ENCODE data around the gene ANKRD63.

ANKRD63 gene

GRCh38 chr15:40278026-40278425, 4.8 kb downstream of the ANKRD63 start:
- TF ChIP-seq TAF1 (IDR thresholded peaks at IDR 0.05; ENCODE audit: borderline replicate concordance, insufficient read depth, low read length) (no peak), POLR2AphosphoS5 (IDR thresholded peaks at IDR 0.05; ENCODE audit: low read depth, low read length) (no peak), FOXP2 (optimal IDR thresholded peaks at IDR 0.05; ENCODE audit: borderline replicate concordance, extremely low read depth, extremely low read length, insufficient read depth) (no peak), SIN3A (IDR thresholded peaks at IDR 0.05; ENCODE audit: borderline replicate concordance, insufficient read depth, low read length) (no peak)
- TF ChIP-seq, protein P1, sequence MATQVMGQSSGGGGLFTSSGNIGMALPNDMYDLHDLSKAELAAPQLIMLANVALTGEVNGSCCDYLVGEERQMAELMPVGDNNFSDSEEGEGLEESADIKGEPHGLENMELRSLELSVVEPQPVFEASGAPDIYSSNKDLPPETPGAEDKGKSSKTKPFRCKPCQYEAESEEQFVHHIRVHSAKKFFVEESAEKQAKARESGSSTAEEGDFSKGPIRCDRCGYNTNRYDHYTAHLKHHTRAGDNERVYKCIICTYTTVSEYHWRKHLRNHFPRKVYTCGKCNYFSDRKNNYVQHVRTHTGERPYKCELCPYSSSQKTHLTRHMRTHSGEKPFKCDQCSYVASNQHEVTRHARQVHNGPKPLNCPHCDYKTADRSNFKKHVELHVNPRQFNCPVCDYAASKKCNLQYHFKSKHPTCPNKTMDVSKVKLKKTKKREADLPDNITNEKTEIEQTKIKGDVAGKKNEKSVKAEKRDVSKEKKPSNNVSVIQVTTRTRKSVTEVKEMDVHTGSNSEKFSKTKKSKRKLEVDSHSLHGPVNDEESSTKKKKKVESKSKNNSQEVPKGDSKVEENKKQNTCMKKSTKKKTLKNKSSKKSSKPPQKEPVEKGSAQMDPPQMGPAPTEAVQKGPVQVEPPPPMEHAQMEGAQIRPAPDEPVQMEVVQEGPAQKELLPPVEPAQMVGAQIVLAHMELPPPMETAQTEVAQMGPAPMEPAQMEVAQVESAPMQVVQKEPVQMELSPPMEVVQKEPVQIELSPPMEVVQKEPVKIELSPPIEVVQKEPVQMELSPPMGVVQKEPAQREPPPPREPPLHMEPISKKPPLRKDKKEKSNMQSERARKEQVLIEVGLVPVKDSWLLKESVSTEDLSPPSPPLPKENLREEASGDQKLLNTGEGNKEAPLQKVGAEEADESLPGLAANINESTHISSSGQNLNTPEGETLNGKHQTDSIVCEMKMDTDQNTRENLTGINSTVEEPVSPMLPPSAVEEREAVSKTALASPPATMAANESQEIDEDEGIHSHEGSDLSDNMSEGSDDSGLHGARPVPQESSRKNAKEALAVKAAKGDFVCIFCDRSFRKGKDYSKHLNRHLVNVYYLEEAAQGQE (IDR thresholded peaks at IDR 0.05; ENCODE audit: insufficient read depth in 1 of 2, low read depth in 2 of 2, low read length in 2 of 2) = no peak

- no peak for TF ChIP-seq FOXP2 (optimal IDR thresholded peaks at IDR 0.05; ENCODE audit: borderline replicate concordance, extremely low read depth, extremely low read length, insufficient read depth)
- TF ChIP-seq TAF1 (IDR thresholded peaks at IDR 0.05; ENCODE audit: borderline replicate concordance, insufficient read depth, low read length) = no peak
- no peak for TF ChIP-seq SIN3A (IDR thresholded peaks at IDR 0.05; ENCODE audit: borderline replicate concordance, insufficient read depth, low read length)
- TF ChIP-seq POLR2AphosphoS5 (IDR thresholded peaks at IDR 0.05; ENCODE audit: low read depth, low read length) = no peak
- TF ChIP-seq, protein P1 (IDR thresholded peaks at IDR 0.05; ENCODE audit: insufficient read depth in 1 of 2, low read depth in 2 of 2, low read length in 2 of 2) = no peak
Observed at GRCh38 chr15:40277471-40277870, 5.4 kb downstream of the ANKRD63 start.

DNA sequence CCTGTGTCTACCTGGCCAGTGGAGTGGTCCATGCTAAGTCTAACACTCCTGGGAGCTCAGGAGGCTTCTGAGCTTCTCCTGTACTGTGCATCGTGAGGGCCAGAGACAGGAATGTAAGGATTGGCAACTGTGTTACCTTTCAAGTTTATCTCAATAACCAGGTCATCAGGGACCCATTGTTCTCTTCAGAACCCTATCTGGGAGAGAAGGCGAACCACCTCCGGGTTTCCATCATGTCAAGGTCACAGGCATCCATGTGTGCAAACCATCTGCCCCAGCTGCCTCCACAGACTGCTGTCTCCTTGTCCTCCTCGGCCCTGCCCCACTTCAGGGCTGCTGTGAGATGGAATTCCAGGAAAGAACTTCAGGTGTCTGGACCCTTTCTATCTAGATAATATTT, 5.9 kb downstream of the ANKRD63 start:
- TF ChIP-seq TAF1 (IDR thresholded peaks at IDR 0.05; ENCODE audit: borderline replicate concordance, insufficient read depth, low read length) (no peak), SIN3A (IDR thresholded peaks at IDR 0.05; ENCODE audit: borderline replicate concordance, insufficient read depth, low read length) (no peak), FOXP2 (optimal IDR thresholded peaks at IDR 0.05; ENCODE audit: borderline replicate concordance, extremely low read depth, extremely low read length, insufficient read depth) (no peak), POLR2AphosphoS5 (IDR thresholded peaks at IDR 0.05; ENCODE audit: low read depth, low read length) (no peak)
- TF ChIP-seq, protein P1 (IDR thresholded peaks at IDR 0.05; ENCODE audit: insufficient read depth in 1 of 2, low read depth in 2 of 2, low read length in 2 of 2) = no peak

DNA sequence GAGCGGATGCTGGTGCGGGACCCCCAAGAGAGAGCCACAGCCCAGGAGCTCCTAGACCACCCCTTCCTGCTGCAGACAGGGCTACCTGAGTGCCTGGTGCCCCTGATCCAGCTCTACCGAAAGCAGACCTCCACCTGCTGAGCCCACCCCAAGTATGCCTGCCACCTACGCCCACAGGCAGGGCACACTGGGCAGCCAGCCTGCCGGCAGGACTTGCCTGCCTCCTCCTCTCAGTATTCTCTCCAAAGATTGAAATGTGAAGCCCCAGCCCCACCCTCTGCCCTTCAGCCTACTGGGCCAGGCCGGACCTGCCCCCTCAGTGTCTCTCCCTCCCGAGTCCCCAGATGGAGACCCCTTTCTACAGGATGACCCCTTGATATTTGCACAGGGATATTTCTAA, 6.9 kb downstream of the ANKRD63 start:
- TF ChIP-seq, protein P1 (IDR thresholded peaks at IDR 0.05; ENCODE audit: insufficient read depth in 1 of 2, low read depth in 2 of 2, low read length in 2 of 2) = no peak

GRCh38 chr15:40275523-40275922, 7.3 kb downstream of the ANKRD63 start:
- no peak for TF ChIP-seq POLR2AphosphoS5 (IDR thresholded peaks at IDR 0.05; ENCODE audit: low read depth, low read length)
- TF ChIP-seq, protein P1 (IDR thresholded peaks at IDR 0.05; ENCODE audit: insufficient read depth in 1 of 2, low read depth in 2 of 2, low read length in 2 of 2) = no peak
- TF ChIP-seq TAF1 (IDR thresholded peaks at IDR 0.05; ENCODE audit: borderline replicate concordance, insufficient read depth, low read length) = no peak
- TF ChIP-seq SIN3A (IDR thresholded peaks at IDR 0.05; ENCODE audit: borderline replicate concordance, insufficient read depth, low read length) = no peak
- TF ChIP-seq FOXP2 (optimal IDR thresholded peaks at IDR 0.05; ENCODE audit: borderline replicate concordance, extremely low read depth, extremely low read length, insufficient read depth) = no peak

Measured in PFSK-1 (cell line).